Astrocyte of the spinal cord (primary cell): ENCODE results near the gene CAMTA1.
"Not testable (repeated sequence)": the region's sequence is repeated elsewhere in the genome, so short reads cannot be mapped to it uniquely, and the experiment has no call there.

ENCODE experiments used
- DNase-seq: peaks from one replicate; pipeline ENCODE4 v3.0.0; 2011; ENCODE audit warnings: low read depth, low spot score
- H3K4me3 ChIP-seq: 2 replicates; pipeline ENCODE4 v1.5.1; 2011; ENCODE audit warnings: low read depth, mild to moderate bottlenecking, low read length, moderate library complexity
- in situ Hi-C: cut with HindIII; loops from 2 replicates; pipeline ENCODE4 v1.10.0; 2017; ENCODE audit warnings: low sequenced_read_pairs
- TF ChIP-seq, protein P1 (sequence below): IDR thresholded peaks from 2 replicates; pipeline ENCODE4 v1.5.1; 2012; ENCODE audit warnings: low read depth, mild to moderate bottlenecking, low read length, inconsistent platforms

CAMTA1 gene

DNA sequence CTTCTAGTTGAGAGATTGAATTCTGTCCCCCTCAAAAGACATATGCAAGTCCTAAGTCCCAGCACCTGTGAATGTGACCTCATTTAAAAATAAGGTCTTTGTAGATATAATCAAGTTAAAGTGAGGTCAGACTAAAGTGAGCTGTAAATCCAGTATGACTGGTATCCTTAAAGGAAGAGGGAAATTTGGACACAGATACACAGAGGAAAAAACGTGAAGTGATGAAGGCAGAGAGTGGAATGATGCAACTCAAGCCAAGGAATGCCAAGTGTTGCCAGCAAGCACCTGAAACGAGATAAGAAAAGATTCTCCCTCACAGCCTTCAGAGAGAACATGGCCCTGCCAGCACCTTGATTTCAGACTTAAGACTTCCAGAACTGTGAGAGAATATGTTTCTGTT is 541.1 kb downstream of the CAMTA1 start:
- TF ChIP-seq, protein P1, sequence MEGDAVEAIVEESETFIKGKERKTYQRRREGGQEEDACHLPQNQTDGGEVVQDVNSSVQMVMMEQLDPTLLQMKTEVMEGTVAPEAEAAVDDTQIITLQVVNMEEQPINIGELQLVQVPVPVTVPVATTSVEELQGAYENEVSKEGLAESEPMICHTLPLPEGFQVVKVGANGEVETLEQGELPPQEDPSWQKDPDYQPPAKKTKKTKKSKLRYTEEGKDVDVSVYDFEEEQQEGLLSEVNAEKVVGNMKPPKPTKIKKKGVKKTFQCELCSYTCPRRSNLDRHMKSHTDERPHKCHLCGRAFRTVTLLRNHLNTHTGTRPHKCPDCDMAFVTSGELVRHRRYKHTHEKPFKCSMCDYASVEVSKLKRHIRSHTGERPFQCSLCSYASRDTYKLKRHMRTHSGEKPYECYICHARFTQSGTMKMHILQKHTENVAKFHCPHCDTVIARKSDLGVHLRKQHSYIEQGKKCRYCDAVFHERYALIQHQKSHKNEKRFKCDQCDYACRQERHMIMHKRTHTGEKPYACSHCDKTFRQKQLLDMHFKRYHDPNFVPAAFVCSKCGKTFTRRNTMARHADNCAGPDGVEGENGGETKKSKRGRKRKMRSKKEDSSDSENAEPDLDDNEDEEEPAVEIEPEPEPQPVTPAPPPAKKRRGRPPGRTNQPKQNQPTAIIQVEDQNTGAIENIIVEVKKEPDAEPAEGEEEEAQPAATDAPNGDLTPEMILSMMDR, result no peak
- in situ Hi-C loops, result no loop called here
- DNase-seq, result no peak
- H3K4me3 ChIP-seq, result no peak overlapping the region

DNA sequence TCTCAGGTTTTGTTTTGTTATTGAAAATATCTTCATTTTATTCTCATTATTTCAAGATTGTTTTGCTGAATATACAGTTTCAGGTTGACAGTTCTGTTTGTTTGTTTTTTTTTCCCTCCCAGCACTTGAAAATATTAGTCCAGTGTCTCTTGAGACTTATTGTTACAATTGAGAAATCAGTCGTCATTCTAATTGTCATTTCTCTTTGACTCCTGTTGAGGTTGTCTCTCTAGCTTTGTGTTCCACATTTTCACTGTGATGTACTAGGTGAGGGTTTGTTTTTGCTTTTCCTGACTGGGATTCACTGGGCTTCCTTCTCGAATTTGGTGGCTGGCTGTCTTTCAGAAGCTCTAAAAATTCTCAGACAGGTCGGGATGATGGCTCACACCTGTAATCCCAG is 542.6 kb downstream of the CAMTA1 start:
- H3K4me3 ChIP-seq, result no peak overlapping the region
- TF ChIP-seq, protein P1, result no peak
- DNase-seq, result no peak
- in situ Hi-C loops, result no loop called here

- DNase-seq, result no peak
- TF ChIP-seq, protein P1, result no peak
- in situ Hi-C loops, result no loop called here
- no peak overlapping the region for H3K4me3 ChIP-seq
Observed at GRCh38 chr1:7329868-7330615, 544.8 kb downstream of the CAMTA1 start.

DNA sequence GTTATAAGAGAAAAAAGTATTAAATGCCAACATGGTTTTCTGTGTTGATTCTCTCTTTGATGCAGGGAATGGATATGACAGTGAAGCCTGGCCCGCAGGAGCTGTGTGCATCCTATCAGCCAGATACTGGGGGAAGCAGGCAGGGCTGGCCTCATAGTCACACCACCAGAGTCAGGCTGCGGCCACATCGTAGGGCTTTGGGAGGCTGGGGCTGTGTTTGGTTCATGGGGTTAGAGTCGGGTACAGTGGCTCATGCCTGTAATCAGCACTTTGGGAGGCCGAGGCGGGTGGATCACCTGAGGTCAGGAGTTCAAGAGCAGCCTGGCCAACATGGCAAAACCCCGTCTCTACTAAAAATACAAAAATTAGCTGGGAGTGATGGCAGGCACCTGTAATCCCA is 545.5 kb downstream of the CAMTA1 start:
- DNase-seq, in situ Hi-C loops, H3K4me3 ChIP-seq: not testable (repeated sequence)

- in situ Hi-C loops, result no loop called here
Observed at GRCh38 chr1:7331926-7332535, 546.8 kb downstream of the CAMTA1 start.

DNA sequence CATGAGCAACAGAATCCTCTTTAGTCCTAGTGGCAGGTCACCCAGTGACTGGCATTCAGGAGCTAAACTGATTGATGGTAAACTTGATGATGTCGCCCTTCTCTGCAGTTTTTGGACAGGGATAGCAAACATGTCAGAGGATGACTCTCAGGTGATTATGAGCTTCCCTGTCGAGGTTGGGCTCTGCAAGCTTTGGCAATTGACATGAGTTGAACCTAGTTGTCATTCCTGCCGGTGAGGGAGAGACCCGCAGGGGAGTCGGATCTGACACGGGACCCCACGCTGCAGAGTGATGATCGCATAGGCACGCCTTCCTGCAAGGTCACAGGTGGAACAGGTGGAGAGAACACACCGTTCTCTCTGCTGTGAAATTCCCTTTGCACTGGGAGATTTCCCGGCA is 547.8 kb downstream of the CAMTA1 start:
- DNase-seq, result no peak
- TF ChIP-seq, protein P1, result no peak
- H3K4me3 ChIP-seq, result no peak overlapping the region
- in situ Hi-C loops, result no loop called here

More at GRCh38 chr1:7331926-7332535, 546.8 kb downstream of the CAMTA1 start:
- no peak overlapping the region for H3K4me3 ChIP-seq
- DNase-seq, result no peak
- TF ChIP-seq, protein P1, result no peak

GRCh38 chr1:7333620-7334019 is 548.4 kb downstream of the CAMTA1 start:
- DNase-seq, result no peak
- in situ Hi-C loops, result no loop called here
- no peak overlapping the region for H3K4me3 ChIP-seq
- TF ChIP-seq, protein P1, result no peak
